ENCODE results near the gene HMGB3. TPM values are rescaled to one million over a fixed set of nuclear protein-coding genes. Genes with fewer than 3 reads are reported as not detected.
A peak's percentile ranks its signal among the peaks of the same experiment; 100 is the strongest.
"Not testable (repeated sequence)": the region's sequence is repeated elsewhere in the genome, so short reads cannot be mapped to it uniquely, and the experiment has no call there.

Gene HMGB3
- 16.6 TPM for total RNA-seq

GRCh38 chrX:150982788-150983520, at the start of gene HMGB3:
Gene HMGB3, plus strand, starts transcription at chrX:150983335. Its CDS starts 2,265 bp downstream, at chrX:150985600.
- DNase-seq, result peak; percentile 96

DNA sequence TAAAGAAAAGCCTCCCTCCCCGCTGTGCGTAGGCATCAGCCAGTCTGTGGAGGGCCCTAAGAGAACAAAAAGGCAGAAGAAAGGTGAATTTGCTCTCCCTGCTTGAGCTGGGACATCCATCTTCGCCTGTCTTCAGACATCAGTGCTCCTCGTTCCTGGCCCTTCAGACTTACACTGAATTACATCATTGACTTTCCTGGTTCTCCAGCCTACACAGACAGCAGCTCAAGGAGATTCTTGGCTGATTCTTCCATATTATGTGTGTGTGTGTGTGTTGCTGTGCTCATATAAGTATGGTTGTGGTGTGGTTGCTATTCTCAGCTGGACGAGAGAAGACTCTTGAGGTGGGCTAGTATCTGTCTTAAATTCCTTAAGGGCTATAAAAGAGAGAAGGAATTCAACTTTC, 49.2 kb upstream of the HMGB3 start:
- DNase-seq, result no peak

- no peak for DNase-seq
Measured at GRCh38 chrX:150934453-150934852, 48.7 kb upstream of the HMGB3 start.

DNA sequence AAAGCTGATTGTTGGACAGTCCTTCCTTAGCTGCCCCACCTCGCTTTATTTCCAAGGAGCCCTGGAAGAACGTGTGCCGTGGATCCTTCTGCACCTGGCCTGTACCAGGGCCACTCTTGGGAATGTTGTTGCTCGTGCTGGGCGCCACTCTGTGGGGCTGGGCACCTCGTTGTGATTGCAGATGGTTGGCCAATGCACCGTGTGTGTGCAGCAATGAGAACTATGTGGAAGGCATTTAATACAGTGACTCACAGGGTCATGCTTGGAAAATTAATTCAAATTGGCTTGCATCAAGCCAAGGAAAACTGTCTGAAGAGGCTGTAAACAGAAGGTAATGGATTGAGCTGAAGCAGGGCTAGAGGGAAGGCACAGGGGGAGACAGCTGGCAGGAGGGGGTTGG, 47.7 kb upstream of the HMGB3 start:
- peak; percentile 12 for DNase-seq

- DNase-seq, result peak; percentile 9
Measured at GRCh38 chrX:150936556-150936955, 46.6 kb upstream of the HMGB3 start.

GRCh38 chrX:150940844-150941495, 42.2 kb upstream of the HMGB3 start:
- DNase-seq, result no peak

DNA sequence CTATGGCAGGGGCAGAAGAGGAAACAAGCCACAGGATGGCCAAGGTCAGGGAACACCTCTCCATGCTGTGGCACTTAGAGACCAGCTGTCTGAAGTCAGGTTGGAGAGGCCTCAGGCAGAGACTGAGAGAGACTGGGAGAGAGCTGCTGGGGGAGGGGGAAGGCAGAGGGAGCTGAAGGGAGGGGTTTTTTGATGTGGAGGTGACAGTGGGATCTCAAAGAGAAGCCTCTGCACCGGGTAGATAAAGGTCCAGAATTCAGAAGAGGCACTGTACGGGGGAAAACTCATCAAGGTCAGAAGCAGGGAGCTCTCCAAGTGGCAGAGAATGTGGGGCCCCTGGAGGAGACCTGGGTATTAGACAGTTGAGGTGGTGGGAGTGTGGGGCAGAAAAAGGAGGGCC, 41.6 kb upstream of the HMGB3 start:
- no peak for DNase-seq

DNA sequence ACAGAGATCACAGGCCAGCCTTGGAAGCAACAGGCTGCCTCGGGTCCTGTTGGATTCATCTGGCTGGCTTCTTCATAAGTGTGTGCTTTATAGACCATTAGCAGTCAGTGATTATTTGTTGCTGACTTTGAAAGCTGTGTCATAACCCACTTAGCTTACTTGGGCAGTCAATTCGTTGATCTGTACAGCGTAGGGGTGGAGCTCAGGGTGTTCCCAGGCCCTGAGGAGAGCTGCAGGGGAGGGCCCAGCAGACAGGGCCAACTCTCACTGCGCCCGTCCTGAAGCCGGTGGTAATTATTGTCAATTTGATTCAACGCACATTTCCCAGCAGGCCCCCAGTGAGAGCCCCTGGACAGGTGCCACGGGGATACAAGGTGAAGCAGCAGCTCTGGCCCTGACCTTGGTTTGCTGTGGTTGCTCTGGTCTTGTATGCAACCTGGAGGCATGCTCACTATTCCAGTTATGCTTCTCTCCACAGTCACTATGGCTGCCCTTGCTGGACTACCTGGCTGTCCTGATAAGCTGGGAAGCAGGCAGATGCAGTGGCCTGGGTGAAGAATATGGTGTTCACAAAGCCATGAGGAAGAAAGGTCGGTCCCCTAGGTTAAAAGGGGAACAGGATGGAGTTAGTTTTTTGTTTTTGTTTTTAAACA, 40.1 kb upstream of the HMGB3 start:
- no peak for DNase-seq

DNA sequence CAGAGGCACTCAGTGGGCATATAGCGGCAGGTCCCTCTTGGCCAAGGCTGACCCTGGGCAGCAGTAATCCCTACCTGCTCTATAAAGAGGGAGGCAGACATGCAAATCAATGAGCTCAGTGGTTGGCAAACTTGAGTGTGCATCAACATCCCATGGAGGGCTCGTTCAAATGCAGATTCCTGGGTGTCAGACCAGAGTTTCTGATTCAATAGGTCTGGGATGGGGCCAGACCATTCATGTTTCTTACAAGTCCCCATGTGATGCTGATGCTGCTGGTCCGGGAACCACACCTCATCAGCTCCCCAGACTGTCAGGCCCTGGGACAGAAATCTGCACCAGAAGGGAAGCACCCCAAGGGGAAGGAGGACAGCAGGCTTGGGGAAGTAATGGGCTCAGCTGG, 38.9 kb upstream of the HMGB3 start:
- no peak for DNase-seq

- DNase-seq, result no peak
Measured at GRCh38 chrX:150954951-150955350, 28.2 kb upstream of the HMGB3 start.

GRCh38 chrX:150955590-150955989, 27.5 kb upstream of the HMGB3 start:
- DNase-seq, result no peak

DNA sequence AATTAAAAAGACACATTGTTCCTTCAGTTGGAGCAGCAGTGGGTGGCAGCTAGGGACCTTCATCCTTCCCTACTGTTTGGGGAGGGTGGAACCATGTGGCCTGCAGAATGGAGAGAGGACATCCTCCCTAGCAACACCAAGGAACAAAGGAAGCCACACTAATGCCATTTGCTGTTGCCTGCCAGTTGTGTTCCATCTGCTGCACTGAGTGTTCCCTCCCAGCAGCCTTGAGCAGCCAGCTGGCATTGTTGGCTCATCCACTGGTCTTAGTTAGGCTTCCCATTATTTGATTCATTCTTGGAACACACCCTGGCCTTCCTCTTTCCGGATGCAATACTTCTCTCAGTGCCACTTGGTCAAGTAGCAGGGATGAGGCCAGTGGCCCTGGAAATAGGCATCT, 25.0 kb upstream of the HMGB3 start:
- peak; percentile 88 for DNase-seq

DNA sequence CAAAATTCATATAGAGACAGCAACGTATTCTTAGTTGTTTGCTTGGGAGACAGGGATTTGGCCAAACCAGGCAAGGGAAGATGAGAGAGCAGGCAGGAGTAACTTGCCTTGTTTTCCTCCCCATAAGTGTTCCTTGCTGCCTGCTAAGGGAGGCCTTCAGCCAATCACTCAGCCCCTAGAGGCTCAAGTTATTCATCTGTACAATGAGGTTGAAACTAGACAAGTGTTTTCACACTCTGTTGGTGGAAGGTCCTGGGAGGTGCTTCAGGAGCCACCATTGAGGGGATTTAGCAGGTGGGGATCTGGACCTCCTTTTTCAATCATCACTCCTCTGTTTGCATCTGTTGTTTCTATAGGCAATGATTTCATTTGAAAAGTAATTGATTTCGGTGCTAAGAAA, 23.6 kb upstream of the HMGB3 start:
- no peak for DNase-seq

DNA sequence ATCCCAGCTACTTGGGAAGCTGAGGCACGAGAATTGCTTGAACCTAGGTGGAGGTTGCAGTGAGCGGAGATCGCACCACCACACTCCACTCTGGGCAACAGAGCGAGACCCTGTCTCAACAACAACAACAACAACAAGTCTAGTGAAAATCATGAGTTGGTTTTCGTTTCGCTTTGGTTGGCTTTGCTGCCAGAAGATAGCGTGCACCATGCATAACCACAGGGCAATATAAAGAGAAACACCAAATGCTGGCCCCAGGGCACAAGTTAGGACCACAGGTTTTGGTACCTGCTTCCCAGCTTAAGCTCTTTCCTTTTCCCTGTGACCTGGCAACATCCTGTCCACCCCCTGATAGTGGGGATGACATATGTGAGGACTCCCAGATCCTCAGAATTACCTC, 21.5 kb upstream of the HMGB3 start:
- no peak for DNase-seq

- DNase-seq, result not testable (repeated sequence)
Measured at GRCh38 chrX:150964416-150964815, 18.7 kb upstream of the HMGB3 start.

DNA sequence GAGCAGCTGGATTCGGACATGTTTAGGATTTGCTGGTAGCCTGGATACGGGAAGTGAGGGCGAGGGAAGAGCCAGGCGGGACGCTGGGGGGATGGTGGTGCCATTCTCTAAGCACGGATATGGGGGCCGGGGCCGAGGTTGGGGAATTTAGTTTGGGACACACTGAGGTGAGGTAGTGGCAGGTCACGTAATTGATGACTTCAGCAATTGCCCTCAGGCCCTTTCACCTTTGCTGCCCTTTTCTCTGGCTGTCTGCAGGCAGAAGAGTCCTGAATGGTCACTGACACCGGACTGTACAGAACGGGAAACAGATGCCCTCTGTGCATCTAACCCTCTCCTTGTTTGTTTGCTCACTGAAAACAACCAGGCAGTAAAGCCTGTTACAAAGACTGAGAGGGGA, 16.9 kb upstream of the HMGB3 start:
- DNase-seq, result no peak

- DNase-seq, result no peak
Measured at GRCh38 chrX:150966742-150967141, 16.4 kb upstream of the HMGB3 start.

DNA sequence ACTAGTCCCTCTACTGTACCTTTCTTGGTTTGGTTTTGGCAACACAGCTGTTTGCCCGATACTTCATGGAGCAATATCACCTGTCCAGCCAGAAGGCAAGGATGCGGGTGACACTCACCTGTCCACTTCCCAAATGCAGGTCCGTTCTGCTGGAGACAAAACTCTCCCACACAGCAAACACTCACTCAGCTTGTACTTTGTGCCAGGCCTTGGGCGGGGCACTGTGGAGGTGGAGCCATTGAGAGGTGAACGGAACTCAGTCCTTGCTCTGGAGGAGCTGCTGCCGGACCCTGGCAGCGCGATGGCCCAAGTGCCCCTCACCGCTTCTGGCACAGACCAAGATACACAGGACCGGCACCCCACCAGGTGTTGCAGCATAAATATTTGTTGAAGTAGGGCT, 15.3 kb upstream of the HMGB3 start:
- DNase-seq, result no peak

DNA sequence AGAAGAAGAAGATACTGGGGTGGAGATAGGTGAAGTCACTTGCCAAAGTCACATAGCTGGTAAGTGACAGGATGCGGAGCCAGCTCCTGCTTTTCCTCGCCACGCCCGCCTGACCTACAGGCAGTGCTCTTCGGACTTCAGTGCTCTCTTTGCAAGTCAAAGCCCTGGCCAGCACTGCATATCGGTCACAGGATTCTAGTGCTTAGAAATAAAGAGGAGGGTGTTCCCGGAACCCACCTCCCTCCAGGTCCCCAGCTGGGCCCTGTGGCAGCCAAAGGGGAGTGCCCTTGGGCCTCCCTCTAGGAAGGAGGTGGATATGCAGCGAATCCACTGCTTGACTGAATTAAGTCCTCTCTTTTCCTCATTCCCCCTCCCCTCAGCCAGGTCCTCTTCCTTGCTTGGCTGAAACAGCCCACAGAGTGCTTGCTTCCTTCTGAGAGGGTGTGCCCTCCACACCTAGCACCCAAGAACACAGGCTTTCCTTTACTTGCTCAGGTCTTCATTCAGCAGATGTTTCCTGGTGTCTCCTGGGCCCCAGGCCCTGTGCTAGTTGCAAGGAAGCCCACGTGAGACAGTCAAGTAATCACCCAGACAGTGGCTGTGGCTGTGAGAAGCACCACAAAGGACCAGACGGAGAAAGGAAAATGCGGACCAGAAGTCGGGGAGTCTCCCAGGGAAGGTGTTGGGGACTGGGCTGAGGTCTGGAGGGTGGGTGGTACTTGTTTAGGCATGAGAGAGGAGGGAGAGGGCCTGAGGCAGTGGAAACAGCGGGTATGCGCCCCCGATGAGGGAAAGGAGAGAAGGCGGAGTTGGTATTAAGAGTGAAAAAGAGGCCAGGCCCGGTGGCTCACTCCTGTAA, 14.0 kb upstream of the HMGB3 start:
- no peak for DNase-seq

DNA sequence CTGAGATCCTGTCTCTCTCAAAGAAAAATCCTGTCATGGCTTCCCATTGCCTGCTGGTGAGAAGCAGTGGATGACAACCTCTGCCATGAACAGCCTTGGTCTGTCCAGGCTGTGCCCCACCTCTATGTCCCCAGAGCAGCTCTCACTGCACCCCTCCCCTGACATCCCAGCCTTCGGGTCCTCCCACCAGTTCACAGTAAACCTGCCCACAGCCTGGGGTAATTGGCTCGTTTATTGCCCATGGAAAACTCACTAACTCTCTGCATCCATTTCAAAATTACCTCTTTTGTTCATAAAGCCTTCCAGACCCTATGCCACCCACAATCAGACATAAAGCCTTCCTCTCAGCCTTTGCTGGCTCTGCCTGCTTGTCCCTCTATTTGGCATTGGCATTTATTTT, 10.7 kb upstream of the HMGB3 start:
- DNase-seq, result no peak

DNA sequence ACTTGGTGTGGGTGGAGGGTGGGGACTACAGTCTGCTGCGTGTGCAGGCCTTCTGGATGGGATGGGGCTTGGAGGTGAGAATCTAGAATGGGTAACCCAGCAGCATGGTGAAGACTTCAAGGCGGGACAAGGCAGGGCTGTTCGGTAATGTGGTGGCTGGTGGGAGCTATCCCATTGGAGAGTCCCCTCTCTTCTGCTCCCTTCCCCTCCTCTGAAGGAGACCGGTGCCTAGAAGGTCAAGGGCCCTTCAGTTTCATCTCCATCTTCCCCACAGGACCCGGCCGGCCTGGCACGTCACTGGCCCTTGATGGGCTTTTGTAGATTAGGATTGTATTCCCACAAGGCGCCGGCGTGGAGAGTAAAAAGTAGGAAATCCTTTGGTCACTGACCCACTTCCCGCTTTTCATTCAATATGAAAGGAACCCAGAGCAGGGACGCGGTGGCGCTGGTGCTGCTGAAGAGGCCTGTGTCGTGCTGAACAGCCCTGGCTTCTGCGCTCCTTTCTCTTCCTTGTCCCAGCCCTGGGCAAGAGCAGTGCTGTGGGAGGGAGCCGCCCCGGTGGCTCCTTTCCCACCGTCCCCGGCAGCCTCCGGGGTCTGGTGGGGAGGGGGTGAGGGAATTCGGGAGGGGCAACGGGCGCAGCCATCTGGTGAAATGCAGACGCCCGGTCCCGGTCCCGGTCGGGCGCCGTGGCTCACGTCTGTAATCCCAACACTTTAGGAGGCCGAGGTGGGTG, 7.3 kb upstream of the HMGB3 start:
- DNase-seq, result no peak

Measured in tongue (tissue), 2 donors.